HL-60 (cell line): ENCODE measurements around the gene CIART.

Experiments used
- TF ChIP-seq, protein P1 (sequence below): IDR thresholded peaks from 2 replicates; pipeline ENCODE4 v1.6.1; 2012; ENCODE audit warnings: low read depth; ENCODE audit not compliant: insufficient replicate concordance
- TF ChIP-seq, protein P2 (sequence below): IDR thresholded peaks from one replicate; pipeline ENCODE4 v1.5.1; 2011; ENCODE audit warnings: low read length, control low read depth, inconsistent platforms; ENCODE audit not compliant: insufficient read depth

DNA sequence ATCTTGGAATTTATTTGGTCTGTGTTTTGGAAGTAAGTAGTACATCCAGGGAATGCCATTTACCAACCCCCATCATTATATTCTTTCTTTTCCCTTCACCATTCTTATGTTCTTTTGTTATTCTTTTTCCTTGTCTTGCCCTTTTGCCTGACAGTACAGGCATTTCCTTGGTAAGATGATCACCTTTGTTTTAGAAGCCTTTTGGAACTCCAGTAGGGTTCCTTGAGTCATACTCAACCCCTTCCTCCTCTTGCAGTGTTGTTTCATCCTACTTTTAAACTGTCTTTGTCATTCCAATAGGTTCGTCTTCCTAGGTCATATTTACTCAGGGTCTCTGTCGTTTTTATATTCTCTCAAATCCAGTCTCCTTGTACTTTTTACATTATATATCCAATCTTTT, 20.5 kb downstream of the CIART start:
- TF ChIP-seq, protein P1, sequence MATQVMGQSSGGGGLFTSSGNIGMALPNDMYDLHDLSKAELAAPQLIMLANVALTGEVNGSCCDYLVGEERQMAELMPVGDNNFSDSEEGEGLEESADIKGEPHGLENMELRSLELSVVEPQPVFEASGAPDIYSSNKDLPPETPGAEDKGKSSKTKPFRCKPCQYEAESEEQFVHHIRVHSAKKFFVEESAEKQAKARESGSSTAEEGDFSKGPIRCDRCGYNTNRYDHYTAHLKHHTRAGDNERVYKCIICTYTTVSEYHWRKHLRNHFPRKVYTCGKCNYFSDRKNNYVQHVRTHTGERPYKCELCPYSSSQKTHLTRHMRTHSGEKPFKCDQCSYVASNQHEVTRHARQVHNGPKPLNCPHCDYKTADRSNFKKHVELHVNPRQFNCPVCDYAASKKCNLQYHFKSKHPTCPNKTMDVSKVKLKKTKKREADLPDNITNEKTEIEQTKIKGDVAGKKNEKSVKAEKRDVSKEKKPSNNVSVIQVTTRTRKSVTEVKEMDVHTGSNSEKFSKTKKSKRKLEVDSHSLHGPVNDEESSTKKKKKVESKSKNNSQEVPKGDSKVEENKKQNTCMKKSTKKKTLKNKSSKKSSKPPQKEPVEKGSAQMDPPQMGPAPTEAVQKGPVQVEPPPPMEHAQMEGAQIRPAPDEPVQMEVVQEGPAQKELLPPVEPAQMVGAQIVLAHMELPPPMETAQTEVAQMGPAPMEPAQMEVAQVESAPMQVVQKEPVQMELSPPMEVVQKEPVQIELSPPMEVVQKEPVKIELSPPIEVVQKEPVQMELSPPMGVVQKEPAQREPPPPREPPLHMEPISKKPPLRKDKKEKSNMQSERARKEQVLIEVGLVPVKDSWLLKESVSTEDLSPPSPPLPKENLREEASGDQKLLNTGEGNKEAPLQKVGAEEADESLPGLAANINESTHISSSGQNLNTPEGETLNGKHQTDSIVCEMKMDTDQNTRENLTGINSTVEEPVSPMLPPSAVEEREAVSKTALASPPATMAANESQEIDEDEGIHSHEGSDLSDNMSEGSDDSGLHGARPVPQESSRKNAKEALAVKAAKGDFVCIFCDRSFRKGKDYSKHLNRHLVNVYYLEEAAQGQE, result no peak
- TF ChIP-seq, protein P2, sequence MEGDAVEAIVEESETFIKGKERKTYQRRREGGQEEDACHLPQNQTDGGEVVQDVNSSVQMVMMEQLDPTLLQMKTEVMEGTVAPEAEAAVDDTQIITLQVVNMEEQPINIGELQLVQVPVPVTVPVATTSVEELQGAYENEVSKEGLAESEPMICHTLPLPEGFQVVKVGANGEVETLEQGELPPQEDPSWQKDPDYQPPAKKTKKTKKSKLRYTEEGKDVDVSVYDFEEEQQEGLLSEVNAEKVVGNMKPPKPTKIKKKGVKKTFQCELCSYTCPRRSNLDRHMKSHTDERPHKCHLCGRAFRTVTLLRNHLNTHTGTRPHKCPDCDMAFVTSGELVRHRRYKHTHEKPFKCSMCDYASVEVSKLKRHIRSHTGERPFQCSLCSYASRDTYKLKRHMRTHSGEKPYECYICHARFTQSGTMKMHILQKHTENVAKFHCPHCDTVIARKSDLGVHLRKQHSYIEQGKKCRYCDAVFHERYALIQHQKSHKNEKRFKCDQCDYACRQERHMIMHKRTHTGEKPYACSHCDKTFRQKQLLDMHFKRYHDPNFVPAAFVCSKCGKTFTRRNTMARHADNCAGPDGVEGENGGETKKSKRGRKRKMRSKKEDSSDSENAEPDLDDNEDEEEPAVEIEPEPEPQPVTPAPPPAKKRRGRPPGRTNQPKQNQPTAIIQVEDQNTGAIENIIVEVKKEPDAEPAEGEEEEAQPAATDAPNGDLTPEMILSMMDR, result no peak
